Keratinocyte (primary cell): ENCODE measurements around the gene OR13C2. TPM values are rescaled to one million over a fixed set of nuclear protein-coding genes. Genes with fewer than 3 reads are reported as not detected.

Experiments
- DNase-seq: peaks from one replicate; pipeline ENCODE4 v3.0.0-alpha.2; 2011; ENCODE audit warnings: low read depth, missing footprints, low spot score
- FAIRE-seq: peaks from 2 replicates; lab custom pipeline; 2011; peaks lifted over from hg19 to GRCh38; lab: Jason Lieb, UNC
- H2AFZ ChIP-seq: 2 replicates; pipeline ENCODE4 v1.6.0; 2012; ENCODE audit warnings: low read length, control low read depth, inconsistent platforms; ENCODE audit not compliant: control insufficient read depth
- H3K27ac ChIP-seq: 2 replicates; pipeline ENCODE4 v1.5.1; 2011; ENCODE audit warnings: low read length; ENCODE audit not compliant: control insufficient read depth, insufficient read depth
- H3K27me3 ChIP-seq: 3 replicates; pipeline ENCODE4 v1.6.0; 2011; ENCODE audit warnings: low read length; ENCODE audit not compliant: control insufficient read depth, insufficient read depth; ENCODE audit errors: extremely low read depth
- H3K36me3 ChIP-seq, 2 experiments: 2 replicates in 1 of 2; 3 replicates in 1 of 2; pipeline ENCODE4 v1.5.1; 2011; ENCODE audit warnings: low read length in 2 of 2, mild to moderate bottlenecking in 1 of 2; ENCODE audit not compliant: control insufficient read depth in 2 of 2, insufficient read depth in 2 of 2; ENCODE audit errors: extremely low read depth in 1 of 2
- H3K4me1 ChIP-seq: 3 replicates; pipeline ENCODE4 v1.5.1; 2011; ENCODE audit warnings: low read length; ENCODE audit not compliant: control insufficient read depth, insufficient read depth; ENCODE audit errors: extremely low read depth
- H3K4me2 ChIP-seq: 3 replicates; pipeline ENCODE4 v1.6.0; 2011; ENCODE audit warnings: low read depth, low read length; ENCODE audit not compliant: control insufficient read depth, insufficient read depth; ENCODE audit errors: extremely low read depth
- H3K4me3 ChIP-seq, 3 experiments: fragments of 200-600 bp in 1 of 3; sonication (generic) in 1 of 3; 2 replicates in 2 of 3; 3 replicates in 1 of 3; pipeline ENCODE4 v1.5.1; 2011 to 2016; ENCODE audit warnings: low read length in 3 of 3, mild to moderate bottlenecking in 3 of 3, control low read depth in 2 of 3, inconsistent platforms in 1 of 3, low read depth in 1 of 3, mixed read lengths in 1 of 3, mixed run types in 1 of 3, moderate library complexity in 1 of 3; ENCODE audit not compliant: control insufficient read depth in 2 of 3, insufficient read depth in 2 of 3; ENCODE audit errors: extremely low read depth in 1 of 3
- H3K79me2 ChIP-seq: 2 replicates; pipeline ENCODE4 v1.6.0; 2012; ENCODE audit warnings: low read length; ENCODE audit not compliant: control insufficient read depth, insufficient read depth
- H3K9ac ChIP-seq: 3 replicates; pipeline ENCODE4 v1.6.0; 2011; ENCODE audit warnings: low read length; ENCODE audit not compliant: control insufficient read depth, insufficient read depth; ENCODE audit errors: extremely low read depth
- H3K9me1 ChIP-seq: 3 replicates; pipeline ENCODE4 v1.6.0; 2011; ENCODE audit warnings: low read length; ENCODE audit not compliant: control insufficient read depth, insufficient read depth; ENCODE audit errors: extremely low read depth
- H3K9me3 ChIP-seq: 2 replicates; pipeline ENCODE4 v1.5.1; 2012; ENCODE audit warnings: low read depth, low read length; ENCODE audit not compliant: control insufficient read depth
- H4K20me1 ChIP-seq: 3 replicates; pipeline ENCODE4 v1.6.0; 2011; ENCODE audit warnings: low read length; ENCODE audit not compliant: control insufficient read depth, insufficient read depth; ENCODE audit errors: extremely low read depth
- CTCF ChIP-seq, 3 experiments: IDR thresholded peaks in 1 of 3; conservative IDR thresholded peaks in 1 of 3; optimal IDR thresholded peaks in 1 of 3; 2 replicates in 2 of 3; 3 replicates in 1 of 3; pipeline versions ENCODE3 to v1.5.1; 2011; ENCODE audit warnings: low read length in 3 of 3, mild to moderate bottlenecking in 3 of 3, moderate library complexity in 2 of 3, control low read depth in 1 of 3, inconsistent platforms in 1 of 3; ENCODE audit not compliant: insufficient read depth in 2 of 3; ENCODE audit errors: extremely low read depth in 1 of 3
- EZH2 ChIP-seq: IDR thresholded peaks from one replicate; pipeline ENCODE4 v1.6.1; 2012; ENCODE audit warnings: inconsistent platforms, mild to moderate bottlenecking, low read length, moderate library complexity
- dilution Hi-C: fragments of 300-500 bp; cut with MboI; formaldehyde crosslinking; loops from one replicate; pipeline ENCODE4 v1.7.0; 2020; ENCODE audit warnings: low sequenced_read_pairs; ENCODE audit not compliant: extremely low pct_ligation_motif_present
- polyA plus RNA-seq, 5 experiments: library from polyadenylated mRNA; depleted of rRNA in 3 of 5; stranded (reverse) in 3 of 5; stranded (forward) in 1 of 5; unstranded in 1 of 5; fragments of >200 nt; gene quantifications; 1 replicate in 1 of 5; 2 replicates in 3 of 5; 3 replicates in 1 of 5; pipeline versions ENCODE4 v1.2.1 to v1.2.3, GENCODE V29; 2011 to 2012; ENCODE audit warnings: missing spikeins in 2 of 5, low read depth in 1 of 5, low replicate concordance in 1 of 5

Gene OR13C2
- polyA plus RNA-seq, 1 donor (not counting 4 experiments of a cell fraction or from before 2014, with no cell fraction given) = not detected

GRCh38 chr9:104608336-104608735 lies 2.9 kb upstream of the OR13C2 start:
- Histone ChIP-seq H3K79me2 (no peaks in the 10 kb centered on the region), H3K36me3 (no peaks in the 10 kb centered on the region), H3K27me3 (no peaks in the 10 kb centered on the region), H3K9ac (no peak overlapping the region), H3K4me2 (no peak overlapping the region), H4K20me1 (no peaks in the 10 kb centered on the region), H2AFZ (no peak overlapping the region), H3K27ac (no peak overlapping the region), H3K4me3 (no peak overlapping the region), H3K9me1 (no peaks in the 10 kb centered on the region), H3K9me3 (no peaks in the 10 kb centered on the region), H3K4me1 (no peaks in the 10 kb centered on the region)
- dilution Hi-C loops = no loop called here
- DNase-seq = no peak
- TF ChIP-seq CTCF (optimal IDR thresholded peaks at IDR 0.05 in 1 of 3, IDR thresholded peaks at IDR 0.05 in 1 of 3, conservative IDR thresholded peaks at IDR 0.05 in 1 of 3; ENCODE audit: extremely low read depth in 1 of 3, insufficient read depth in 2 of 3, low read length in 3 of 3) (peak in 1 of 3 experiments; percentile 8), EZH2 (no peak)
- FAIRE-seq = no peak

GRCh38 chr9:104606152-104606551 lies 725 bp upstream of the OR13C2 start:
- no peaks in the 10 kb centered on the region for H3K9me3 ChIP-seq
- no peaks in the 10 kb centered on the region for H4K20me1 ChIP-seq
- no peaks in the 10 kb centered on the region for H3K9me1 ChIP-seq
- no peak overlapping the region for H3K4me2 ChIP-seq
- dilution Hi-C loops = no loop called here
- H3K4me3 ChIP-seq = no peak overlapping the region
- H3K27me3 ChIP-seq = no peaks in the 10 kb centered on the region
- FAIRE-seq (no peak), DNase-seq (no peak)
- no peaks in the 10 kb centered on the region for H3K4me1 ChIP-seq
- H3K36me3 ChIP-seq = no peaks in the 10 kb centered on the region
- no peak overlapping the region for H3K9ac ChIP-seq
- no peaks in the 10 kb centered on the region for H3K79me2 ChIP-seq
- H2AFZ ChIP-seq = no peak overlapping the region
- TF ChIP-seq CTCF (optimal IDR thresholded peaks at IDR 0.05 in 1 of 3, IDR thresholded peaks at IDR 0.05 in 1 of 3, conservative IDR thresholded peaks at IDR 0.05 in 1 of 3; ENCODE audit: extremely low read depth in 1 of 3, insufficient read depth in 2 of 3, low read length in 3 of 3) (no peak), EZH2 (no peak)
- H3K27ac ChIP-seq = no peak overlapping the region
